GM12878 (cell line): ENCODE results near the gene SLAMF8. TPM values are rescaled to one million over a fixed set of nuclear protein-coding genes. Genes with fewer than 3 reads are reported as not detected.

Experiments used
- ATAC-seq: fragments of 200-7000 bp; cut with Tn5 transposase; 3 replicates; pipeline ENCODE4 v1.9.1; 2020; ENCODE audit warnings: mild to moderate bottlenecking, moderate library complexity
- BruUV-seq: library from RNA; stranded (reverse); fragments of 400-500 nt; replicated peaks from 2 replicates; lab custom pipeline; 2021; lab: Mats Ljungman, UMichigan
- CTCF ChIA-PET: fragments of 300-600 bp; sonication (Branson Sonifier 250); formaldehyde crosslinking; extraction: SDS; loops from one replicate; lab custom pipeline; 2021; ENCODE audit warnings: inconsistent platforms; lab: Yijun Ruan, JAX
- POLR2A ChIA-PET: fragments of 350-600 bp; formaldehyde crosslinking; extraction: SDS; loops from one replicate; lab custom pipeline; 2021; ENCODE audit warnings: inconsistent platforms; lab: Charles Lee
- RAD21 ChIA-PET: fragments of 300-600 bp; sonication (Branson Sonifier 250); formaldehyde crosslinking; loops from one replicate; lab custom pipeline; 2023; ENCODE audit warnings: antibody characterized with exemption; ENCODE audit not compliant: unreplicated experiment; lab: Charles Lee
- SMC1A ChIA-PET: fragments of 300-600 bp; sonication (Branson Sonifier 250); formaldehyde crosslinking; loops from one replicate; lab custom pipeline; 2023; ENCODE audit not compliant: unreplicated experiment, uncharacterized antibody; lab: Charles Lee
- DNase-seq: peaks from one replicate; pipeline ENCODE4 v3.0.0-alpha.2; 2011; ENCODE audit warnings: low read depth, low spot score
- FAIRE-seq: peaks from 3 replicates; lab custom pipeline; 2011; peaks lifted over from hg19 to GRCh38; lab: Jason Lieb, UNC
- H2AFZ ChIP-seq: 2 replicates; pipeline ENCODE4 v1.6.0; 2011; ENCODE audit warnings: low read depth, low read length, control low read depth; ENCODE audit not compliant: control insufficient read depth
- H3K27ac ChIP-seq: 2 replicates; pipeline ENCODE4 v1.5.1; 2011; ENCODE audit warnings: control low read depth; ENCODE audit not compliant: control insufficient read depth, insufficient read depth
- H3K27me3 ChIP-seq, 2 experiments: replicated peaks in 1 of 2; 2 replicates each; pipeline versions ENCODE4 v1.6.0 to v1.6.1; 2011; ENCODE audit warnings: low read length in 1 of 2; ENCODE audit not compliant: control insufficient read depth in 2 of 2, insufficient read depth in 2 of 2
- H3K36me3 ChIP-seq, 2 experiments: 2 replicates each; pipeline ENCODE4 v1.5.1; 2011; ENCODE audit warnings: low read length in 1 of 2; ENCODE audit not compliant: control insufficient read depth in 2 of 2, insufficient read depth in 2 of 2
- H3K4me1 ChIP-seq: 2 replicates; pipeline ENCODE4 v1.6.1; 2011; ENCODE audit warnings: mild to moderate bottlenecking, low read length, moderate library complexity, mixed read lengths; ENCODE audit not compliant: control insufficient read depth, insufficient read depth
- H3K4me2 ChIP-seq: 2 replicates; pipeline ENCODE4 v1.6.0; 2011; ENCODE audit warnings: control low read depth; ENCODE audit not compliant: control insufficient read depth, insufficient read depth
- H3K4me3 ChIP-seq: fragments of 200-600 bp; sonication (generic); 2 replicates; pipeline ENCODE4 v1.5.1; 2016
- H3K79me2 ChIP-seq: 2 replicates; pipeline ENCODE4 v1.6.0; 2011; ENCODE audit warnings: low read length; ENCODE audit not compliant: control insufficient read depth, insufficient read depth
- H3K9ac ChIP-seq: 2 replicates; pipeline ENCODE4 v1.8.0; 2011; ENCODE audit warnings: low read length, control low read depth, mixed read lengths; ENCODE audit not compliant: control insufficient read depth, insufficient read depth
- H3K9me3 ChIP-seq: replicated peaks from 3 replicates; pipeline ENCODE4 v1.5.1; 2011; ENCODE audit warnings: mild to moderate bottlenecking, low read length; ENCODE audit not compliant: control insufficient read depth, insufficient read depth
- H4K20me1 ChIP-seq: 2 replicates; pipeline ENCODE4 v1.6.0; 2011; ENCODE audit not compliant: control insufficient read depth, insufficient read depth
- CBX5 ChIP-seq: sonication (generic); IDR thresholded peaks from 2 replicates; pipeline ENCODE4 v1.6.1; 2016; ENCODE audit warnings: low read depth, moderate library complexity, mild to moderate bottlenecking, inconsistent platforms
- EZH2 ChIP-seq: IDR thresholded peaks from 2 replicates; pipeline ENCODE4 v1.6.1; 2012; ENCODE audit warnings: low read depth, mild to moderate bottlenecking, control low read depth, inconsistent platforms, low read length, borderline replicate concordance; ENCODE audit not compliant: control insufficient read depth
- NFYA ChIP-seq: IDR thresholded peaks from 2 replicates; pipeline ENCODE4 v1.6.1; 2011; ENCODE audit warnings: low read depth, mild to moderate bottlenecking, low read length, improper control_type of control experiment, borderline replicate concordance
- NKRF ChIP-seq: fragments of 450-650 bp; conservative IDR thresholded peaks from 2 replicates; pipeline ENCODE4 v1.6.1; 2017; ENCODE audit warnings: mild to moderate bottlenecking, moderate library complexity
- NR2F1 ChIP-seq: fragments of 450-650 bp; conservative IDR thresholded peaks from 2 replicates; pipeline ENCODE4 v1.6.1; 2017; ENCODE audit warnings: mild to moderate bottlenecking
- PAX8 ChIP-seq: fragments of 450-650 bp; IDR thresholded peaks from 2 replicates; pipeline ENCODE4 v1.6.1; 2017; ENCODE audit warnings: mild to moderate bottlenecking, moderate library complexity
- TARDBP ChIP-seq: IDR thresholded peaks from 2 replicates; pipeline ENCODE4 v1.6.1; 2016; ENCODE audit warnings: borderline replicate concordance
- TBL1XR1 ChIP-seq: IDR thresholded peaks from 2 replicates; pipeline ENCODE4 v1.6.1; 2012; ENCODE audit warnings: low read depth, low read length, improper control_type of control experiment
- ZBTB4 ChIP-seq: fragments of 450-650 bp; formaldehyde crosslinking; IDR thresholded peaks from 2 replicates; pipeline ENCODE4 v1.4.0; 2022; ENCODE audit warnings: mild to moderate bottlenecking, moderate library complexity
- ZNF24 ChIP-seq: fragments of 450-650 bp; IDR thresholded peaks from 2 replicates; pipeline ENCODE4 v1.6.1; 2017; ENCODE audit warnings: antibody characterized with exemption, mild to moderate bottlenecking
- WGBS: methylation state at CpG from one replicate; pipeline ENCODE4 v1.1.6; 2016; ENCODE audit warnings: low lambda C conversion rate; ENCODE audit not compliant: insufficient replicate concordance, insufficient coverage; ENCODE audit errors: missing lambda C conversion rate; 5-methylcytosine and 5-hydroxymethylcytosine counted together
- in situ Hi-C: fragments of 300-500 bp; cut with MboI; formaldehyde crosslinking; loops from 9 replicates; pipeline ENCODE4 v1.14.3; 2018; ENCODE audit warnings: mixed read lengths
- intact Hi-C: fragments of 100-400 bp; cut with micrococcal nuclease; formaldehyde crosslinking; loops from one replicate; pipeline ENCODE4 v1.14.2; 2022; ENCODE audit not compliant: unreplicated experiment
- polyA plus RNA-seq, 11 experiments: library from polyadenylated mRNA; depleted of rRNA in 4 of 11; unstranded in 6 of 11; stranded (reverse) in 5 of 11; fragments of >200 nt; fragmentation: Nextera tagmentation in 4 of 11; fragmentation: Illumina TruSeq in 1 of 11; extraction: Ambion mirVana in 4 of 11; extraction: Trizol in 1 of 11; gene quantifications; 1 replicate in 1 of 11; 2 replicates in 10 of 11; pipeline versions ENCODE4 v1.2.1 to v1.2.3, GENCODE V29; 2011 to 2016; ENCODE audit warnings: inconsistent platforms in 2 of 11, missing spikeins in 2 of 11, low read depth in 1 of 11
- total RNA-seq, 4 experiments: library from RNA; depleted of rRNA in 3 of 4; stranded (reverse); fragments of >200 nt in 3 of 4; fragmentation: Illumina TruSeq in 1 of 4; extraction: Trizol in 1 of 4; gene quantifications; 2 replicates each; pipeline versions ENCODE4 v1.2.1 to v1.2.3, GENCODE V29; 2013 to 2021

The SLAMF8 gene
- total and polyA plus RNA-seq, 10 of the 15 experiments (the other 5 are each of a cell fraction or from before 2014, with no cell fraction given) = 0.04 to 0.69 (median 0.10) TPM; not detected in 3

GRCh38 chr1:159881622-159882526 is 55.2 kb downstream of the SLAMF8 start:
- FAIRE-seq = no peak
- H3K9ac ChIP-seq = no peak overlapping the region
- no peaks in the 10 kb centered on the region for H3K36me3 ChIP-seq
- RAD21 ChIA-PET = interaction anchor here (1.2 kb wide), 1 partner anchor 126 kb away, joined by 4 read pairs; no protein-coding TSS in a partner anchor
- H3K9me3 ChIP-seq = no peaks in the 10 kb centered on the region
- in situ Hi-C loops (no loop called here), intact Hi-C loops (no loop called here)
- no peak overlapping the region for H2AFZ ChIP-seq
- 57% methylated on average over 5 of the region's 6 CpGs for WGBS
- no peak for DNase-seq
- CTCF ChIA-PET = interaction anchor here (5.0 kb wide), 1 partner anchor 83 kb away, joined by 23 read pairs; no protein-coding TSS in a partner anchor
- TF ChIP-seq NFYA = no peak
- H3K4me2 ChIP-seq = no peak overlapping the region
- SMC1A ChIA-PET = interaction anchor here (1.2 to 2.7 kb wide), 3 partner anchors 8 to 83 kb away, joined by 3 to 15 read pairs (median 8); no protein-coding TSS in a partner anchor
- H3K4me3 ChIP-seq = no peak overlapping the region
- H3K27me3 ChIP-seq = no peaks in the 10 kb centered on the region
- H4K20me1 ChIP-seq = no peaks in the 10 kb centered on the region
- no peak for ATAC-seq
- H3K27ac ChIP-seq = no peak overlapping the region
- no peaks in the 10 kb centered on the region for H3K79me2 ChIP-seq
- POLR2A ChIA-PET = no interaction called here
- no peaks in the 10 kb centered on the region for H3K4me1 ChIP-seq
- BruUV-seq = no TSS peak

GRCh38 chr1:159882527-159882862 is 55.8 kb downstream of the SLAMF8 start:
- WGBS = 86% methylated on average over 2 of the region's 2 CpGs
- no peaks in the 10 kb centered on the region for H3K9me3 ChIP-seq
- RAD21 ChIA-PET = interaction anchor here (1.2 kb wide), 1 partner anchor 126 kb away, joined by 4 read pairs; no protein-coding TSS in a partner anchor
- BruUV-seq = no TSS peak
- CTCF ChIA-PET = interaction anchor here (5.0 kb wide), 1 partner anchor 83 kb away, joined by 23 read pairs; no protein-coding TSS in a partner anchor
- no peak overlapping the region for H3K4me2 ChIP-seq
- FAIRE-seq (no peak), DNase-seq (no peak), ATAC-seq (no peak)
- H3K36me3 ChIP-seq = no peaks in the 10 kb centered on the region
- POLR2A ChIA-PET = no interaction called here
- no peak overlapping the region for H3K9ac ChIP-seq
- H3K4me3 ChIP-seq = no peak overlapping the region
- H3K27me3 ChIP-seq = no peaks in the 10 kb centered on the region
- SMC1A ChIA-PET = interaction anchor here (2.7 kb wide), 1 partner anchor 84 kb away, joined by 8 read pairs; no protein-coding TSS in a partner anchor
- intact Hi-C loops (no loop called here), in situ Hi-C loops (no loop called here)
- H3K4me1 ChIP-seq = peaks cover 4% of the 10 kb centered on the region; the same call in 1 of the 2 replicates
- no peak overlapping the region for H3K27ac ChIP-seq
- no peaks in the 10 kb centered on the region for H4K20me1 ChIP-seq
- no peak overlapping the region for H2AFZ ChIP-seq
- no peaks in the 10 kb centered on the region for H3K79me2 ChIP-seq
- no peak for TF ChIP-seq CBX5
- TF ChIP-seq ZBTB4 (CRISPR knock-in tag) = no peak
- no peak for TF ChIP-seq NKRF
- no peak for TF ChIP-seq PAX8
- no peak for TF ChIP-seq EZH2
- TF ChIP-seq TBL1XR1 = no peak
- no peak for TF ChIP-seq NR2F1
- no peak for TF ChIP-seq TARDBP
- no peak for TF ChIP-seq ZNF24
